GM08714 (cell line): ENCODE data around the gene OR2A5.
"Not testable (repeated sequence)": the region's sequence is repeated elsewhere in the genome, so short reads cannot be mapped to it uniquely, and the experiment has no call there.

Source experiments
- H3K4me3 ChIP-seq: fragments of 200-500 bp; sonication (Bioruptor generic); 2 replicates; pipeline ENCODE4 v1.5.1; 2014; ENCODE audit warnings: mild to moderate bottlenecking, low read length, inconsistent platforms
- ZNF274 ChIP-seq: IDR thresholded peaks from 2 replicates; pipeline ENCODE4 v1.6.1; 2012; ENCODE audit warnings: mild to moderate bottlenecking, low read depth, low read length

OR2A5 gene

GRCh38 chr7:144048648-144049047, at the start of gene OR2A5:
OR2A5 (plus strand) TSS chr7:144048948; CDS start chr7:144050402, 1,454 bp downstream.
- no peak for TF ChIP-seq ZNF274
- H3K4me3 ChIP-seq, result no peak within 1 kb of the TSS

- H3K4me3 ChIP-seq, result no peak within 1 kb of the TSS
- no peak for TF ChIP-seq ZNF274
Observed at GRCh38 chr7:144000020-144000419, 48.7 kb upstream of the OR2A5 start, which contains the start of gene OR6B1. OR6B1 (plus strand) TSS chr7:144000320; CDS start chr7:144003997, 3,677 bp downstream.

- no peak overlapping the region for H3K4me3 ChIP-seq
- no peak for TF ChIP-seq ZNF274
Observed at GRCh38 chr7:144001543-144001942, 47.2 kb upstream of the OR2A5 start.

GRCh38 chr7:144004703-144005102, 44.0 kb upstream of the OR2A5 start:
- H3K4me3 ChIP-seq, result no peak overlapping the region
- TF ChIP-seq ZNF274, result no peak

GRCh38 chr7:144006029-144006691, 42.6 kb upstream of the OR2A5 start:
- H3K4me3 ChIP-seq, result no peak overlapping the region
- TF ChIP-seq ZNF274, result no peak

GRCh38 chr7:144006692-144007042, 42.1 kb upstream of the OR2A5 start:
- H3K4me3 ChIP-seq, result no peak overlapping the region
- no peak for TF ChIP-seq ZNF274

GRCh38 chr7:144009361-144009760, 39.4 kb upstream of the OR2A5 start:
- H3K4me3 ChIP-seq, result no peak overlapping the region
- no peak for TF ChIP-seq ZNF274

- not testable (repeated sequence) for H3K4me3 ChIP-seq
Observed at GRCh38 chr7:144010061-144010460, 38.7 kb upstream of the OR2A5 start.

- not testable (repeated sequence) for H3K4me3 ChIP-seq
Observed at GRCh38 chr7:144010821-144011220, 37.9 kb upstream of the OR2A5 start.

GRCh38 chr7:144011458-144012230, 37.1 kb upstream of the OR2A5 start:
- no peak overlapping the region for H3K4me3 ChIP-seq
- TF ChIP-seq ZNF274, result no peak

GRCh38 chr7:144018065-144018464, 30.7 kb upstream of the OR2A5 start:
- no peak overlapping the region for H3K4me3 ChIP-seq
- no peak for TF ChIP-seq ZNF274

- TF ChIP-seq ZNF274, result no peak
- no peak overlapping the region for H3K4me3 ChIP-seq
Observed at GRCh38 chr7:144019457-144019856, 29.3 kb upstream of the OR2A5 start.

GRCh38 chr7:144020340-144020739, 28.4 kb upstream of the OR2A5 start:
- no peak for TF ChIP-seq ZNF274

GRCh38 chr7:144022169-144022568, 26.6 kb upstream of the OR2A5 start:
- H3K4me3 ChIP-seq, result no peak overlapping the region
- TF ChIP-seq ZNF274, result no peak

More at GRCh38 chr7:144020340-144020739, 28.4 kb upstream of the OR2A5 start:
- H3K4me3 ChIP-seq, result no peak overlapping the region

- no peak for TF ChIP-seq ZNF274
- H3K4me3 ChIP-seq, result no peak overlapping the region
Observed at GRCh38 chr7:144023171-144023827, 25.4 kb upstream of the OR2A5 start.
